ENCODE data around the gene KIAA1210.
"Not testable (repeated sequence)": the region's sequence is repeated elsewhere in the genome, so short reads cannot be mapped to it uniquely, and the experiment has no call there.

The KIAA1210 gene

DNA sequence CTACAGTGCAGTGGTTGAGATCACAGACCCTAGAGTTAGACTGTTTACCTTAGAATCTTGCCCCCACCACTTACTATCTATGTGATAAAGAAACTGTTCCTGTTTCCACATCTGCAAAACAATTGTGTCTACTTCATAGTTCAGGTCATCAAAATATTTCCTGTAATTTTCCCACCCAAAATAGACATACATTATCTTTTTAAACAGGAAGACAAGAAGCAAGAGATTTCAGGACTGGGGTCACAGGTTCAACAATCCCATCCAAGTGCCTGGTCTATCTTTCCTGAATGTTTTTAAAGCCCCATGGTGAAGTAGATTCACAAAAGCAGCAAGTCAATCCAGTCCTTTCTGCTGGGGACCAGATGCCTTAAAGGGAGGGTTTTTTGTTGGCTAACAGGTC lies 96.6 kb downstream of the KIAA1210 start:
- no peak for DNase-seq

DNA sequence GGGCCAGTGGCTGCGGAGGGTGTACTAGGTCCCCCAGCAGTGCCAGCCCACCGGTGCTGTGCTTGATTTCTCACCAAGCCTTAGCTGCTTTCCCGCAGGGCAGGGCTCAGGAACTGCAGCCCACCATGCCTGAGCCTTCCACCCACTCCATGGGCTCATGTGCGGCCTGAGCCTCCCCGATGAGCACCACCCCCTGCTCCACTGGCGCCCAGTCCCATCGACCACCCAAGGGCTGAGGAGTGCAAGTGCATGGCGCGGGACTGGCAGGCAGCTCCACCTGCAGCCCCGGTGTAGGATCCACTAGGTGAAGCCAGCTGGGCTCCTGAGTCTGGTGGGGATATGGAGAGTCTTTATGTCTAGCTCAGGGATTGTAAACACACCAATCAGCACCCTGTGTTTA lies 98.0 kb downstream of the KIAA1210 start:
- DNase-seq, result not testable (repeated sequence)

DNA sequence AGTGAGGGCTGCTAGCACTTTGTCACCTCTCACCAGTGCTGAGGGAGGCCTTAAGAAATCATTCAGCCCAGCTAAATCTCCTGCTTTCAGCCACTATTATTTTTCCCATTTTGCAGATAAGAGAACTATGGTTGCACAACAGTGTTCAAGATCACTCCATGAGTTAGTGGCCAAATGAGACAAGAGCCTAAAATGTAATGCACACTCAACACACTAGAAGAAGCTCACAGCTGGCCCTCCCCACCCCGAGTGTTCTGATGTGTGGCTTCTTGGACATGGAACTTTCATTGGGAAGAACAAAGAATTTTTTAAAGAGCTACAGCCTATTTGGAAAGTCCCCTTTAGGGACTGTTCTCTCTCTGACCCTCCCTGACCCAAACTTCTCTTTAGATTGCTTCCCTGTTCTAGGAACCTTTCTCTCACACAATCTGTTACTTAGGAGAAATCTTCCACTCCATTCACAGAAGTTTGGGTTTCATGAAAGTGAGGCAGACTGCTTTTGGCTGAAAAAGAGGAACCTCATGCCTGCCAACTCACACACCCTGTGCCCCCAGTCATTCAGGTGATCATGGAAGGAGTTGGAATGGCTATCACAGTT lies 98.8 kb downstream of the KIAA1210 start:
- no peak for DNase-seq
